GM18870 (cell line): ENCODE measurements around the gene RCVRN.

Experiments used
- ATAC-seq: cut with Tn5 transposase; IDR thresholded peaks from one replicate; pipeline ENCODE4 v1.9.1; 2021; ENCODE audit warnings: moderate library complexity; ENCODE audit not compliant: unreplicated experiment

Gene RCVRN

DNA sequence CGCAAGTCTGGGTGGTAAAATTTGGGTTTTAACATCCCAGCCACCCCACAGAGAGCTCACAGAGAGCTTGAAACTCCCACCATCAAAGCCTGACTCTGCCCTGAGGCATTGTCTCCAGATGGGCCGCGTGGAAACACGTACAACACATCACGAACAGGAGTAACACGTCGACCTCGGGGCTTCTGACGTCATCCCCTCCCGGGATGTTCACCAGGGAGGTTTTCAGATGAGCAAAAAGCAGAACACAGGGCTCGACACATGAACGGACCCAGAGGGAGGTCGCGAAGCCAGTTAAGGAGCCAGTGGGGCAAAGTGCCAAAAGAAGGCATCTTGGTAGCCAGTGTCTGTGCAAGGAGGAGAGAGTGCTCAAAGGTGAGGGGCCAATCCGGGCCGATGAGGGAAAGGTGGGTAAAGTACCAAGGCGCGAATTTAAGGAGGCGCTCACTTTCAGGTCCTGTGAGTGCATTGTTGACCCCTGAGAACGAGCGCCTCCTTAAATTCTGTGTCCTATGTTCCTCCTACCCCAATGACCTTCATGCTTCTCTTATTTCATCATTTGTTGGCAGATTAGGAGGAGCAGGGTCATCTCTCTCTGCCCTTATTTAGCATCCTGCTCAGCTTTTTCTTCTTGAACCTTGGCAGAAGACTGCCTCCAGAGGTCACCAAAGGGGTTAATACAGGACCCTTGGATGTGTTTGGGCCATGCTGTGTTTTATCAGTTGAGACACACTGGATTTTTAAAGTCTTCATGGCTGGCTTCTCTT is 5.6 kb downstream of the RCVRN start:
- no peak for ATAC-seq

DNA sequence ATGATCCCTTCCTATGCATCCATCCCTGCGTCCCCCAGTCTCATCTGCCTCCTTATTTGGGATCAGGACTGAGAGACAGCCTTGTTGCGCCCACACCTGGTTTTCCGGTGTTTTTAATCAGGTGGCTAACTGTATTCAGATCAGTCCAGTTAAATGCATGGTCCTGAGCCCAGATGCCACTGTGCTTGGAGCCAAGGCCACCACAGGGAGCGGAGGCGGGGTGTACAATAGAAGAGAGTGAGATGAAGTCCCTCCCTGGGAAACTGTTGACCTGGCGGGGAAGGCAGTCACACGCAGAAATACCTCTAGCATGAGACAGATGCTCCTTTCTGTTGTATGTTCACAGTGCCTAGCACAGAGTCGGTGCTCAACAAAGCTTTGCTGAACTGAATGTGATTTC is 6.3 kb downstream of the RCVRN start:
- no peak for ATAC-seq

DNA sequence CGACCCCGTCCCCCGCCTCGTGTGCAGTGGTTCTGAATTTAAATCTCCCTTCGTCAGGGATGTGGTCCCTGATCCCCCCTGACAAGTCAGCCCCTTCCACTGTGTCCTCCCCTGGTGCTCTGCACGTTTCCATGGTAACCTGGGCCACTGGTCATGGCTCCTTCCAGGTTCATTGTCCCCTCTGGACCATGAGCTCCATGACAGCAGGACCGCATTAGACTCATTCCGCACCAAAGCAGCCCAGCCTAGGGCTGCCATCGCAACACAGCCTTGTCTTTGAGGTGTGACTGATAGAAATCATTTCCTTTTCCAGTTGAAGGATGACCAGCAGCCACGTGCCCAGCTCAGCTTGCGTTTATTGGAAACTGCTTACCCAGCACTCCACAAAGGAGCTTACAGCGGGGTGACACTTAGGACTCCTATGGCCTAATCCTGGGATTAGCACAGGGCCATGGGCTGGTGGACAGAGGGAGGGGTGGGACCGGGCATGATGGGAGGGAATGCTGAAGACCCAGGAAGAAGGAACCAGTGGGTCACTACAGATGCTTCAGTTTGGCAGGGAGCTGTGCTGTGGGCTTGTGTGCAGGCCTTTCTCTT is 7.6 kb downstream of the RCVRN start:
- ATAC-seq, result no peak

DNA sequence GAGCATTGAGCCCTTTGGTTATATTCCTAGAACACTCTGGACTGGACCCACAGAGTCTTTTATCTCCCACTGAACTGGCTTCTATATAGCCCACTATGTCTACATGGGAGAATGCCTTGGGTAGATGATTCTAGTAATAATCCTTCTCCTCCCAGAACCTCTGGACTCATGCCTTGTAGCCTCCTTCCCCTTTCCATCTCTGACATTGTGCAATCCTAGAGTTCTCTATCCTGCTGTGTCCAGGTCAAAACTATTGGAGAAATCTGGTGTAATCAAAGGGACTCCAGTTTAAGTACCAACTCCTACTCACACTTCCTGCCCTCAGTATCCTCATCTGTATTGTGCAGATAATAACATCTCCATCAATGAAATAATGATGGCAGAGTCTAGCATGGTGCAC is 9.1 kb downstream of the RCVRN start:
- ATAC-seq, result no peak

DNA sequence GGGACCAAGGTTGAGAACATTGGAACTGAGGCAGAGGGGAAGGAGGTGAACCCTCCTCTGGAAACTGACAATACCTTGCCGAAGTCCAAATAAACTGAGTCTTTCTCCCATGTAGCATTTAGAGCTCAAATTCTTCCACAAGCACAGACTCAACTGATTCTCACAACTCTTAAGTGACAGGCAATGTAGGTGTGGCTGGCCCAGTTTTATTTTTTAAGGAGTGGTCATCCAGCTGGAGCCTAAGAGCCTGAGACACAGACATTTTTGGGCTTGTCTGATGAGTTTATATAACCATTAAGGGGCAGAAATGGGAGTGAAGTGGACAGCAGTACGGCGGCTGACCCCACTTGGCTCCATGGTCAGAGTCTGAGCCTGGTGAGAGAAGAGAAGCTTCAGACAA is 10.8 kb downstream of the RCVRN start:
- no peak for ATAC-seq

DNA sequence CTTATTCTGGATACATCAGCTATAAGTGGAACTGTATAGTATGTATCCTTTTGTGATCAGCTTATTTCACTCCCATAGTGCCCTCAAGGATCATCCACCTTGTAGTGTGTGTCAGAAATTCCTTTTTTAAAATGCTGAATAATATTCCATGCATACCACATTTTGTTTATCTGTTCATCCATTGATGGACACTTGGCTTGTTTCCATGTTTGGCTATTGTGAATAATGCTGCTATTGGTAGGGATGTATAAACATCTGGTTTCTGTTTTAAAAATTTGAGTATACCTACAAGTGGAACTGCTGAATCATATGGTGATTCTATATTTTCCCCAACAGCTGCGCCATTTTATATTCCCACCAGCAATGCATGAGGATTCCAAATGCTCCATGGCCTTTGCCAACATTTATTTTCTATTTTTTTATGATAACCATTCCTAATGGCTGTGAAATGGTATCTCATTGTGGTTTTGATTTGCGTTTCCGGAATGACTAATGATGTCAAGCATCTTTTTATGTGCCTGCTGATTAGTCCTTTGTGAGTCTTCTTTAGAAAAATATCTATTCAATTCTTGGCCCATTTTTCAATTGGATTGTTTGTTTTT is 11.6 kb downstream of the RCVRN start:
- ATAC-seq, result no peak

DNA sequence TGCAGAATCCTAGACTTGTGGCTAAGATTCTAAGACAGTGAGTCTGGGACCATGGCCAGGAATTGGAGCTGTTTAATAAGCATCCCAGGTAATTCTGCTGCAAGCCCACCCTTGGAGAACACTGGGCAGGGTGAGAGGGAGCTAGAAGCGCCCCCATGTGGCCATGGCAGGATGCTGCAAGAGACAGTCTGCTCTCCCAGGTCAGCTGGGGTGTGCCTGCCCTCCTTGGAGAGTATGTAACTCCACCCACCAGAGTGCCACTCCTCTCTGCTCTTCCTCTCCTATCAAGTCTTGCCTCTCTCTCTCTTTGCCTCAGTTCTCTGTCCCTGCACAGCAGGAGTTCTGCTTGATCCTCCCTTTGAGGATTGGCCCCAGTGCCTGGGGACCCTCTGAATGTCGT is 14.9 kb downstream of the RCVRN start:
- no peak for ATAC-seq

DNA sequence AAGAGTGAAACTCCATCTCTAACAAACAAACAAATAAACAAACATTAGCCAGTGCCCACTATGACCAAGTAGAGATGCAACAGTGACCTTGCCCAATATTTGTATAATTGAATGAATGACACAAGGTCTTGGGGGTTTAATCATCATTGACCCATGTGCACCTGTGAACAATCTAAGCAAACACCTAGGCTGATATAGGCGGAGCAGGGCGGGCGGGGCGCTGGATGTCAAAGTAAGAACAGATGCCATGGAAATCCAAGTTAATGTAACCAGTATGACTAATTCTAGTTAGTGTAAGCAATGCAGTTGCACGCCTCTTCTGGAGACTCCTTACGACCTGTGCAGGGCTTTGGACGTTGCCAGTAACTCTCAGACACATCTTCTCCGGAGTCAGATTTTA is 17.6 kb downstream of the RCVRN start:
- no peak for ATAC-seq

DNA sequence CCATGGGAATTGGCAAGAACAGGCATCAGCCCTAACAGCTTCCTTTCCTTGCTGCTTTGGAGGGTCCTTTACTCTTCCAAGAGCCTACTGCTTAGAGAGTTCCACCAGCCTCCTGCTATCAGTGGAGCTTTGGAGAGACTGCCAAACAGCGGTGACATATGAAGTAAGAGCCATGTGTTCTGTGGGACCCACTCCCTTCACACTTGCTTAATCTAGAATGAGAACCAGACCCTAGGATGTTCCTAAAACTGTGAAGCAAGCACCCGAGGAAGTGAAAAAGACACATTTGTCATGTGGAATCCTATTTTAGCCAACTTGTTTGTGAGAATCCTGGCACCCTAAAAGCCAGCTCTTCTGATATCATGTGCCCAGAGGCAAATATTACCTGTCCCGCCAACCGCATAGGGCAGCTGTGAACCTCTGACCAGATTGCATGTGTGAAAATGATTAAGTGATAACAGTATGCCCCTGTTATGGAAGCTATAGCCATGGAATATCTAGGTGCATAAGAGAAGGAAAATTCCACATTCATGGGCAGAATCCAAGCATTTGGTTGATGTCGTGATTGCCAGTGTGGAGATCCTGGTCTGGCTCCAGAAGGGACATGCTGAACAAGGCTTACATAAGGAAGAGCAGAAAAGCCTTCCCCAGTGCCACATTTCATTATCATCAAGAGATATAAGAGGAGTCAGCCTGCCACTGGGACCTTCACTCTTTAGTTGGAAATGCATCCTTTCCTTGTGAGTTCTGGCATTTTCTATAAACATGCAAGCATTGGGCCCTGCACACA is 18.7 kb downstream of the RCVRN start:
- no peak for ATAC-seq

DNA sequence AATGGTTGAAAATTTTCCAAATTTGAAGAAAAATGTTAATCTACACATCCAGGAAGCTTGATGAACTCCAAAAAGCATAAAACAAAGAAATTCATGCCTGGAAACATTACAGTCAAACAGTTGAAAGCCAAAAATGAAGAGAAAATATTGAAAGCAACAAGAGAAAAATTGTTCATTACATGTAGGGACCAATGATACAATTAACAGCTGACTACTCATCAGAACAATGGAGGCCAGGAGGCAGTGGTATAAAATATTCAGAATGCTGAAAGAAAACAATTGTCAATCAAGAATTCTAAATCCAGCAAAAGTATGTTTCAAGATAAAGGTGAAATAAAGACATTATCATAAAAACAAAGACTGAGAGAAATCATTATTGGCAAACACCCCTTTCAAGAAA is 21.6 kb downstream of the RCVRN start:
- no peak for ATAC-seq

DNA sequence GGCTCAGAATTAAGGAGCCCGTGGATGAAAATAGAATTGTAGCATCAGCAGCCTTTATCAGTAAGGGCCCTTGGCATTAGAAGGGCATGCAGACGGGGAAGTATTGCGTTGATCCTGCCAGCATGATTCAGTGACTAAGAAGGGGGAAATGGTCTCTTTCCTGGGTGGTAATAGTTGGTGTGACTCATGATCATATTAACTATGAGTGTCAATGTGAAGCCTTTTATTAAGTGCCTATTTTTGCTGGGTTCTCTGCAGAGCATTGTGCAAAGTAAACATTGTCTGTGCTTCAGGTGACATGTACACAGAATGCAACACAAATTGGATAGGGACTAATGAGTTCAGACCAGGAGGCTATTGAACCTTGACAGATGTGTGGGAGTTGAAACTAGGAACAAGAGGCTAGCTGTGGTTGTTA is 24.5 kb downstream of the RCVRN start:
- no peak for ATAC-seq

DNA sequence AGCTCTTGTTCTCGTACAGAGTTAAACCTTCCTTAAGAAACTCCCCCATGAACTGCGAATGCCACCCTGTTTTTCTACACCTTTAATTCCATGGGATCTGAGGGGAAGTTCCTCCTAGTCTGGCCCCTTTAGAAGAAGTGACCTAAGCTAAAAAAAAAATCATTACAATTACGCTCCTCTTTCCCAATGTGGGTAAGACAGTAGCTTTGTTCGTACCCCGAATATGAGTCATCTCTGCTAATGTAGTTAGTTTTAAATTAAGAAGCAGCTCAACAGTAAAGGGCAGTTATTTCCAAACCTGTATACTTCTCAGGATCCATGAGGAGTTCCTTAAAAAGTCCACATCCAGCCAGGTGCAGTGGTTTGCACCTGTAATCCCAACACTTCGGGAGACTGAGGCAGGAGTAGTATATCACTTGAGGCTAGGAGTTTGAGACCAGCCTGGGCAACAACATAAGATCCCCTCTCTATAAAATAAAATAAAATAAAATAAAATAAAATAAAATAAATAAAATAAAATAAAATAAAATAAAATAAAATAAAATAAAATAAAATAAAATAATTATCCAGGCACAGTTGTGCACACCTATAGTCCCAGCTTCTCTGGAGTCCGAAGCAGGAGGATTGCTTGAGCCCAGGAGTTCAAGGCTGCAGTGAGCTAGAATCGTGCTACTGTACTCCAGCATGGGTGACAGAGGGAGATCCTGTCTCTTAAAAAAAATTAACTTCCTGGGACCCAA is 26.1 kb downstream of the RCVRN start:
- no peak for ATAC-seq

DNA sequence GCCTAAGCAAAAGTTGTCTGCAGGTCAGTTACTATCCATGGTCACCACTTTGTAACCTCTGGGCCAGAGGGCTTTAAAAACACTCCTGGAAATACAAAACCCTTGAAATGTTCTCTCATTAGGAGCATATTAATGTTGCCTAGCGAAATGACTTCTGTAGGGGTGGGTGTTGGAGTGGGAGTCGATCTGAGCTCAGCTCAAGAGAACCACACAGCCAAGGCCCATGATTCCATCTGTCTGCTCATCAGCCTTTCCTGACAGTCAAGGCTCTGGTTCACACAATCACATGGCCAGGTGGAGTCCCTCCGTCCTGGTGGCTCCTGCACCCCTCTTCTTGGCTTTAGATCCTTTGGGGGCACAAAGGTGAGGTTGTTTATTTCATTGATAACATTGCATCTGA is 26.7 kb downstream of the RCVRN start:
- no peak for ATAC-seq

DNA sequence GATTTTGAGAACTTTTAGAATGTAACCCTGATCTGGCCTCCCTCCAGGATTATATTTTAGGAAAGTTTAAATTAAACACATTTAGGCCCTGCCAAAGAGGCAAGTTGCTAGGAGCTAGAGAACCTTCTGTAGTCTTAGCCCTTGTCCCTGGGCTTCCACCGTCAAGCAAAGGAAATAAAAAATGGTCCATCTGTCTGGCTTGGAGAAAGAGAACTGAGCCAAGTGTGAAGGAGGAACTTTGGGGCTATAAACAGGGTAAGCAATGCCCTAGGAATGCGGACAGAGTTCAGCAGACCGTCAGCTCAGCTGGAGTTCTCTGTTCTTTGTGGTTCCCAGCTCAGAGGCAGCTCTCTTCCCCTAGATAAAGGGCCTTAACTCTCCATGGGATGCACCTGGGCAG is 29.6 kb downstream of the RCVRN start:
- ATAC-seq, result no peak

DNA sequence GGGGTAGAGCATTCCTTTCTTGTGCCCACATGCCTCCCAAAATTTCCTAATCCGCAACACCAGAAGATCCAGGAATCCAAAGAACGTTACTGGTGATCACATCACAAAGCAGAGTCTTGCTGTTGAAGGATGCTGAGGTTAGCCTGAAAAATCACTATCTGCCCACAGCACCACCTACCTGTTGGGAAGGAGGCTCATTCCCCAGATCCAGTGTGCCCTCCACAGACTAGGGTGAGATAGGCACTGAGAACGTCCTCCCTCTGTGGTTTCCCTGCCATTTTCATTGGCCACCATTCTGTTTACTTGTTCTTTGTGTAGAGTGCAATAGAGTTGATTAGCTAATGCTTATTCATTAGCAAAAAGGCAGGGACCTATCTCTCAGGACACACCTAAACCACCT is 30.3 kb downstream of the RCVRN start:
- ATAC-seq, result no peak

DNA sequence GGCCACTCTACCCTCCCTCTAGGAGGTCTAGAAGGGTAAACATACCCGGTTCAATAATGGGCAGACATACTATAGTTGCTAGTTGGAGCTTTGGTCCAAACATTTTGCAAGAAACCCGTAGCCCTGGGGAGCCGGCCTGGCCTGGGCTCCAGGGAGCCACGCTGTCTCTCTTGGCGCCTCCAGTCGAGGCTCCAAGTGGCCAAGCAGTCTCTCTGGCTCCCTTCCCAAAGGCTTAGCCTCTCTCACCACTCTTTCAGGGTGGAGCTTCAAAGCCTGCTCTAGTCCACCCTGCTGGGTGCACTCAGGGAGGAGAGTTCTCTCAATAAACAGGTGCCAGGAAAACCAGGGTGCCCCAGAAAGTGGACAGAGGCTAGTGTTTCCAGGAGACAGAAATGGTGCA is 32.2 kb downstream of the RCVRN start:
- no peak for ATAC-seq

DNA sequence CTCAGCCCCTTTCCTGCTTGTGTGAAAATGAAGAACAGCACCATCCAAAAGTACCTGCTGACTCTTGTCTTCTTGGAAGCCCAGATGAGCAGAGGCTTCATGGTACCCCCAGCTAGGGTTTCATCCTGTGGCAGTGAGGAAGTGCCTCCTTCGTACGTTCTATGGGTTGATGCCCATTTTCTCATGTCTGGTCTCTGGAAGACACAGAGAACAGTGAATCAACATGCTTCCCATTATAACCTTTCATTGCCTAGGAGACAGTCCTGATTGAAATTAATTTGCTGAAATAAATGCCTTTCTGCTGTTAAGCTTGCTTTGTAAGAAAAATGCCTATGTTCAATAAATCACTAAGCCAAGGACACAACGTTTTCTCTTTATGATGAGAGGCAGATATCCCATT is 36.5 kb downstream of the RCVRN start:
- ATAC-seq, result no peak

DNA sequence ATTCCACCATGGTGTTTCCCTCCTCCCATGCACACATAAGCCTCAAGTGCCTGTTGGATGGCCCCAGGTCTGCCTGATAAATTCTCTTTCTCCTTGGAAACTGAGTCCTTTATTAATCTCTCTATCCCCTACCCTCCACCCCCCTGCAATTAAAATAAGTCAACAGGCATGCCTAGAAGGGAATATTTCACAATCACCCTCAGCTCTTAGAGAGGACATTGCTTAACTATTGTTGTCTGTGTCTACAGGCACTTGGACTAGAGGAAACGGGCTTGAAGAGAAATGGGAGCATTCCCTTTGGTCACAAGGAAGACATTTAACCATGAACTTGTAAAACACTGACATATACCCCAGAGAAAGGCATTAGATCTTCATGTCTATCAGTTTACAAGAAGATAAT is 39.5 kb downstream of the RCVRN start:
- ATAC-seq, result no peak

DNA sequence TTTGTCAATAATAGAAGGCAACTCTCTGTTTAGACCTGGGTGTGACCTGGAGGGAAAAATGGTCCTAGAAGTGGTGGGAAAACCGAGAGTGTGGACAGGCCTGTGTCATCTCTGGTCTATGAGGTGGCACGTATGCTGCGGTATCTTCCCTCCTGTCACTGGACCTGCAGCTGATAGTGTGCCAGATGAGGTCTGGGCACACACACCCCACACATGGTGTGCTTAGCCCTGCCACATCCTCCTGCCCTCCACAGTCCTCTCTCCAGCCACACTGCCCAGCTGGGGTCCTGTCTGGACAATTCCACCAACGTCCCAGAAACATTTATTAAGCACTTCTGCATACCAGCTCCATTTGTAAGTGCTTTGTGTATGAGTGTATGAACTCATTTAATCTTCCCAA is 42.1 kb downstream of the RCVRN start:
- no peak for ATAC-seq

DNA sequence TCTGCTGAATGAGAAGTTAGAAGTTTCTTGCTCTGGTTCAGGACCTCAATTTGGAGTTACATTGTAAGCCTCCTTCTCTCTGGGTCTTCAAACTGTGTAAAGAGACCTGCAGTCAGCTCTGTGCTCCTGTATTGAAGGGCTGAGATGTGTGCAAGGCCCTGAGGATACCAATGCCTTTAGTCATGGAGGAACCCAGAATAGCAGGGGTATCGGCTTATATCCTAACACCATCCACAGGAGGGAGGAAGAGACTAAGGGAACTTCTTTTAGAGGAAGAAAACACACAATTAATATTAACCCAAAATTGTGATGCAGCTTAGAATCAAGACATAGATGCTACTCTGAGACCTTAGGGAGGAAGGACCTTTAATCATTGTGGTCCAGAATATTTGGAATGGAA is 42.9 kb downstream of the RCVRN start:
- no peak for ATAC-seq

DNA sequence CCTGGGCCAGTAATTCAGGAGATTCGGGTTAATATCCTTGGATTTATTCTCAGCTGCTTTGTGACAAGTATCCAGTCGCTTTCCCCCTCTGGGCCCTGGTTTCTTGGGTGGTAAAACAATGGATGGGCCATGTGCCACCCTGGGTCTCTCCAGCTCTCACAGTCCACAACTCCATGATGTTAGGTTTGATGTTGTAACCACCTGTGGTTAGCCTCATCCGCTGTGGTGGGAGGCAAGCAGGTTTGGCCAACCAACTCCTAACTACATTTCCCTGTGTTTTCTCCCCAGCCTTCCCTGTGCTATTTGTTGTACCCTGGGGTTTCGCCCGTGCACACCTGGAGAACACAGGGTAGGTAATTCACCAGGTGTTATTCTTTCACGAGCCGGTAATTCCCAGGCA is 44.2 kb downstream of the RCVRN start:
- no peak for ATAC-seq
